ENCODE data around the gene ELOA. TPM values are rescaled to one million over a fixed set of nuclear protein-coding genes. Genes with fewer than 3 reads are reported as not detected.

The ELOA gene
- total RNA-seq, 2 experiments from 2014 or later = 28.1 to 33.0 TPM

- CTCF ChIA-PET = interaction anchor here (0.5 kb wide), 1 partner anchor 85 kb away, joined by 3 read pairs; no protein-coding TSS in a partner anchor
- intact Hi-C loops (cut with DNase I, micrococcal nuclease) = no loop called here
Observed at GRCh38 chr1:23718482-23718881, 24.8 kb upstream of the ELOA start.

DNA sequence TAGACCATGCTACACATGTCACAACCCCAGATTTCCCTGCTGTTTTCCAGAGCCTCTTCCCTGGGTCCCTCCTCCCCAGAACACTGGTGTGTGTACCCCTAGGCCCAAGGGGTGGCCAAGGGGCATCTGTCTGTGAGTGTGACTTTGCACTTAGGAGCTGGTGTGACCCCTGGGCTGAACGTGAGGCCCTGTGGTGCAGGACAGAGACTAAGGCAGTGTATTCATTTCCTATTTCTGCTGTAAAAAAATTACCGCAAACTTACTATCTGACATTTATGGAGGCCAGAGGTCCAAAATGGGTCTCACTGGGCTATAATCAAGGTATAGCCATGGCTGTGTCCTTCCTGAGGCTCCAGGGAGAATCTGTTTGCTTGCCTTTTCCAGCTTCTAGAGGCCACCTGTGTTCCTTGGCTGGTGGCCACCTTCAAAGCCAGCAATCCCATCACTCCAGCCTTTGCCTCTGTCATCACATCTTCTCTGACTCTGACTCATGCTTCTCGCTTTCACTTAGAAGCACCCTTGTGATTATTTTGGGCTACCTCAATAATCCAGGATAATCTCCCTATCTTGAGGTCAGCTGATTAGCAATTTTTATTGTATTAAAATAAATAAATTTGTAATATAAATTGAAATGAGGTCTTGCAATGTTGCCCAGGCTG, 24.0 kb upstream of the ELOA start:
- DNase-seq (no peak), ATAC-seq (ENCODE audit: poor library complexity) (no peak)
- Histone ChIP-seq H3K4me1 (ENCODE audit: insufficient read depth, low read length) (peaks cover 12% of the 10 kb centered on the region), H3K36me3 (ENCODE audit: insufficient read depth, low read length) (no peaks in the 10 kb centered on the region), H3K9me3 (ENCODE audit: control insufficient read depth in 1 of 2, insufficient read depth in 1 of 2, low read length in 2 of 2) (no peaks in the 10 kb centered on the region), H3K27me3 (ENCODE audit: control insufficient read depth in 1 of 2, insufficient read depth in 2 of 2, low read length in 2 of 2) (no peaks in the 10 kb centered on the region), H3K27ac (ENCODE audit: low read depth in 1 of 2, low read length in 2 of 2) (no peak overlapping the region), H3K4me3 (ENCODE audit: low read length) (no peak overlapping the region)
- no peaks in the 10 kb centered on the region for H3K36me3 Mint-ChIP-seq (ENCODE audit: low read depth)
- peaks cover 5% of the 10 kb centered on the region for H3K4me1 Mint-ChIP-seq (ENCODE audit: low read depth)
- CTCF ChIA-PET = interaction anchor here (0.5 kb wide), 1 partner anchor 86 kb away, joined by 3 read pairs; no protein-coding TSS in a partner anchor
- H3K27ac Mint-ChIP-seq = no peak overlapping the region
- intact Hi-C loops (cut with DNase I, micrococcal nuclease) = no loop called here
- no peak overlapping the region for H3K4me3 Mint-ChIP-seq
- no peaks in the 10 kb centered on the region for H3K27me3 Mint-ChIP-seq
- no peaks in the 10 kb centered on the region for H3K9me3 Mint-ChIP-seq
- TF ChIP-seq, protein P1, sequence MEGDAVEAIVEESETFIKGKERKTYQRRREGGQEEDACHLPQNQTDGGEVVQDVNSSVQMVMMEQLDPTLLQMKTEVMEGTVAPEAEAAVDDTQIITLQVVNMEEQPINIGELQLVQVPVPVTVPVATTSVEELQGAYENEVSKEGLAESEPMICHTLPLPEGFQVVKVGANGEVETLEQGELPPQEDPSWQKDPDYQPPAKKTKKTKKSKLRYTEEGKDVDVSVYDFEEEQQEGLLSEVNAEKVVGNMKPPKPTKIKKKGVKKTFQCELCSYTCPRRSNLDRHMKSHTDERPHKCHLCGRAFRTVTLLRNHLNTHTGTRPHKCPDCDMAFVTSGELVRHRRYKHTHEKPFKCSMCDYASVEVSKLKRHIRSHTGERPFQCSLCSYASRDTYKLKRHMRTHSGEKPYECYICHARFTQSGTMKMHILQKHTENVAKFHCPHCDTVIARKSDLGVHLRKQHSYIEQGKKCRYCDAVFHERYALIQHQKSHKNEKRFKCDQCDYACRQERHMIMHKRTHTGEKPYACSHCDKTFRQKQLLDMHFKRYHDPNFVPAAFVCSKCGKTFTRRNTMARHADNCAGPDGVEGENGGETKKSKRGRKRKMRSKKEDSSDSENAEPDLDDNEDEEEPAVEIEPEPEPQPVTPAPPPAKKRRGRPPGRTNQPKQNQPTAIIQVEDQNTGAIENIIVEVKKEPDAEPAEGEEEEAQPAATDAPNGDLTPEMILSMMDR (IDR thresholded peaks at IDR 0.05) = no peak
- POLR2A ChIA-PET = no interaction called here

More at GRCh38 chr1:23718482-23718881, 24.8 kb upstream of the ELOA start:
- Mint-ChIP-seq H3K9me3 (no peaks in the 10 kb centered on the region), H3K36me3 (ENCODE audit: low read depth) (no peaks in the 10 kb centered on the region), H3K27me3 (no peaks in the 10 kb centered on the region), H3K4me3 (no peak overlapping the region), H3K4me1 (ENCODE audit: low read depth) (peaks cover 5% of the 10 kb centered on the region), H3K27ac (no peak overlapping the region)
- TF ChIP-seq, protein P1 (IDR thresholded peaks at IDR 0.05) = no peak
- Histone ChIP-seq H3K27me3 (ENCODE audit: control insufficient read depth in 1 of 2, insufficient read depth in 2 of 2, low read length in 2 of 2) (no peaks in the 10 kb centered on the region), H3K36me3 (ENCODE audit: insufficient read depth, low read length) (no peaks in the 10 kb centered on the region), H3K9me3 (ENCODE audit: control insufficient read depth in 1 of 2, insufficient read depth in 1 of 2, low read length in 2 of 2) (no peaks in the 10 kb centered on the region), H3K4me1 (ENCODE audit: insufficient read depth, low read length) (peaks cover 12% of the 10 kb centered on the region), H3K27ac (ENCODE audit: low read depth in 1 of 2, low read length in 2 of 2) (no peak overlapping the region), H3K4me3 (ENCODE audit: low read length) (no peak overlapping the region)
- POLR2A ChIA-PET = no interaction called here
- ATAC-seq (ENCODE audit: poor library complexity) (no peak), DNase-seq (no peak)

- ATAC-seq (ENCODE audit: poor library complexity) = no peak
- H3K4me3 Mint-ChIP-seq = no peak overlapping the region
- ChIA-PET POLR2A (no interaction called here), CTCF (interaction anchor here (0.7 kb wide), 1 partner anchor 118 kb away, joined by 4 read pairs; no protein-coding TSS in a partner anchor)
- no peak overlapping the region for H3K4me3 ChIP-seq (ENCODE audit: low read length)
- intact Hi-C loops (cut with DNase I, micrococcal nuclease) = no loop called here
- H3K9me3 ChIP-seq (ENCODE audit: control insufficient read depth in 1 of 2, insufficient read depth in 1 of 2, low read length in 2 of 2) = no peaks in the 10 kb centered on the region
- H3K27me3 ChIP-seq (ENCODE audit: control insufficient read depth in 1 of 2, insufficient read depth in 2 of 2, low read length in 2 of 2) = no peaks in the 10 kb centered on the region
- TF ChIP-seq, protein P1 (IDR thresholded peaks at IDR 0.05) = no peak
- H3K27ac Mint-ChIP-seq = no peak overlapping the region
- H3K9me3 Mint-ChIP-seq = no peaks in the 10 kb centered on the region
- no peaks in the 10 kb centered on the region for H3K36me3 Mint-ChIP-seq (ENCODE audit: low read depth)
- DNase-seq = peak in 3 of 14 experiments; percentile 28 to 69 (median 50)
- H3K4me1 Mint-ChIP-seq (ENCODE audit: low read depth) = peaks cover 5% of the 10 kb centered on the region
- H3K27ac ChIP-seq (ENCODE audit: low read depth in 1 of 2, low read length in 2 of 2) = peak overlapping the region in 1 of 2 donors; percentile 48
- H3K4me1 ChIP-seq (ENCODE audit: insufficient read depth, low read length) = peaks cover 12% of the 10 kb centered on the region
- H3K36me3 ChIP-seq (ENCODE audit: insufficient read depth, low read length) = no peaks in the 10 kb centered on the region
- H3K27me3 Mint-ChIP-seq = no peaks in the 10 kb centered on the region
Observed at GRCh38 chr1:23720256-23720995, 22.8 kb upstream of the ELOA start.
